Measurements from ENCODE around the gene STAT3. TPM values are rescaled to one million over a fixed set of nuclear protein-coding genes. Genes with fewer than 3 reads are reported as not detected.
"Not testable (repeated sequence)": the region's sequence is repeated elsewhere in the genome, so short reads cannot be mapped to it uniquely, and the experiment has no call there.

STAT3 gene
- total RNA-seq, 1 donor from 2014 or later = 80.0 TPM

DNA sequence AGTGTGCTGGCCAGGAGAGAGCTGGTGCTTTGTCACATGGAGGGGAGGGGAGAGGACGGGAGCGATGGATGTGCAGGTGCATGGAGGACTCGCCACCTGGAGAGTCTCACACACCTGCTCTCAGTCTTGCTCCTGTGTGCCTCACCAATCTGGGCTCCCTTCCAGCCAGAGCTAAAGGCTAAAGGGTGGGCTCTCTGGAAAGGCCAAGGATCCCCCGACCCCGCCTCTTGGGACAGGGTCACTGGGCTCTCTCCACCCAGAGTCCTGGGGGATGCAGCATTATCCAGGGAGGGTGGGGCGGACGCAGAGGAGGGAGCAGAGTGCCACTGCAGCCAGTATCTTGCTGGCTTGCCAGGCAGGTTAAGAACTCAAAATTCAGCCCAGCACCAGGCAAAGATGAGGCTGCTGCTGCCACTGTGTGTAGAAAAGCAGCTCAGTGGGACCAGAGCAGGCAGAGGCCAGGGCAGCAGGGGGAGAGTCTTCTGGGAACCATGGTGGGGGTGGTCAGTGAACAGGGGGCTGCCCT is 106.6 kb downstream of the STAT3 start:
- no peak for DNase-seq (ENCODE audit: low read depth in 2 of 2)

DNA sequence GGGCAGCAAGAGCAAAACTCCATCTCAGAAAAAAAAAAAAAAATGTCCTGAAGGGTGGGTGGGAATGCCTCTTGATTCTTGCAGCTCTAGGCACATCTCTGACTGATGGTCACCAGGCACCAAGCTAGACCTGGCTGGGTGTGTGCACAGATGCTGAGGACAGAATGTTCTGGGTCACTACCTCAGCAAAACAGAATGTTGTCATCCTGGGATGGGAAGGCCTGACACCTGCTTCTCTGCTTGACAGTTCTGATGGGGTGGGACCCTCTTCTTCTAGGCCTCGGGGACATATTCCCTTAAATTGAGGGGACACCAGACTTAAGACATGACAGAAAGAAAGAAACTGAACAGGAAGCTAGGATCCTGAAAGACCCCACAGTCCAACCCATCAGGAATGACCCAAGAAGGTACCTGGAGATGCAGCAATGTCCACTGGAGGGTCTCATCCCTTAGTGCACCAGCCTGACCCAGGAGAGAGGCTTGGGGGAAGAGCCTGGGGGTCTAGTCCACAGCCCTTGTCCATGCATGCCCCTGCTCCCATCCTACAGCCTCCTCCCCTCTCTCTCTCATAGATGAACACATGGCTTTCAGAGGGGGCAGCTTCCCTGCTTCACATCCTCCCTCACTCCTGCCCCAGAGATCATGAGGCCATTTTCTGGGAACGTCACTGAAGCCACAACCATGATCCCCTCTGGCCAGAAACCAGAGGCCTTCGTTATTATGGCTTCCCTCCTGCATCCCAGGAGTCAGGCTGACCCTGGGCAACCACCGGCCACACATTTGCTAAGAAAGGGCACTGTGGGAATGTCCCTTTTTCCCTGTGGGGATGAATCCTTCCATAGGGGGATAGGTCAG is 108.2 kb downstream of the STAT3 start:
- no peak for DNase-seq (ENCODE audit: low read depth in 2 of 2)

DNA sequence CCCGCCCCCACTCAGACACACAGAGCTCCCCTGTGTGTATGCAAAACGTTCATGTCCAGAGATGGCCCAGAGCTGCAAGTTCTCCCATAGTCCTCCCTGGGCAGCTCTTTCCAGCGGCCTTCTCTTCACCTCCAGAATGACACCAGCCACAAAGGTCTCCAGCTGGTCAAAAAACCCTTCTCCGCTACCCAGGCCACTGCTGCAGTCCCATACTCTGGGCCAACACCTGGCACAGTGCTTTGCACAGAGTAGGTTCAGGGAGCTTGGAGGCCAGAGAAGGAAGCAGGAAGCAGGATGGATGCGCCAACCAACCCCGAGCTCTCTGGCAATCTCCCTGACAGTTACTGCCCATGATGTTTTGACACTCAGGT is 110.9 kb downstream of the STAT3 start:
- peak in 1 of 2 donors; percentile 33 for DNase-seq (ENCODE audit: low read depth in 2 of 2)

DNA sequence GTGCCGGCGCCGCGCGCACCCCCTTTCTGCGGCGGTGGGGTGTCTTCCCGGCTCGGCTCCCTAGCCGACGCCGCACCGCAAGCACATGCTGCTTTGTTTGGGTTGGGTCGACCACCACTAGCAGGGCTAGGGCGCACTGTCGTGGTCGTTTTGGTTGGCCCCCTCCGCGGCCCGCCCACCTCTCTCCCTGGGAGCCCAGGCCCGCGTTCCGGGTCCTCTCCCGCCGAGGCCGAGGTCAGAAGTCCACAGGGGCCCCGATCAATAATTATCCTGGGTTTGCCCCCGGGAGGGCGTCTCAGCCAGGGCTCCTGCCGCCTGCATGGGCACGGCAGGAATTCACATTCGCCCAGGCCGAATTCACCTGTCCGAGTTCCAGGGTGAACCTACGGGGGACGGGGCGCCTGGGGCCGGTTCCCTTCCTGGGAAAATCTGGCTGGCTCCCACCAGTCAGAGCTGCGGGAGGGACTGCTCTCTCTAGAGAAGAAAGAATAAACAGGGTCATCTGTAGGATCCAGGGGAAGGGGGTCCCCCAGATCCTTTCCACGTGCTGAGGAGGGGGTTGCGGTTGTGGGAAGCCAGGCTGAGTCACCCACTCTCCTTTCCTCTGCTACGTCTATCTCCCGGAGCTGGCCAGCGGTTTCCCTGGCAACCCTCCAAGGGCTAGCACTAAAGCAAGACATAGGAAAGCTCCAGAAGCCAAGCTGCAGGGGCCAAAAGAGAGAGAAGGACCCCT is 111.5 kb downstream of the STAT3 start:
- DNase-seq (ENCODE audit: low read depth in 2 of 2) = peak; percentile 63 to 88

DNA sequence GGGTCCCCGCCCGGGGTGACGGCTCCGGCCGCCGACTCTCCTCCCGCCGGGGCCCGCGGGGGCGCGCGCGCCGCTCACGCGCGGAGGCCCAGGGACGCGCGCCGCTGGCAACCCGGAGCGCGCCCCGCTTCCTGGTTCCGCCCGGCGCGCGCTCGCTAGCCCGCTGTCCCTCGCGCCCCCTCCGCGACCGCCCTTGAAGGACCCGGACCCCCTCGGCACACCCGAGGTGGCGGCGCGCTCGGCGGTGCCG is 112.0 kb downstream of the STAT3 start, which contains the start of gene STAT5B:
STAT5B (minus strand) TSS at position 33 of the 250 bp plus-strand sequence. CDS start 44,264 bp downstream, outside the sequence.
- DNase-seq (ENCODE audit: low read depth in 2 of 2) = peak; percentile 71 to 82

DNA sequence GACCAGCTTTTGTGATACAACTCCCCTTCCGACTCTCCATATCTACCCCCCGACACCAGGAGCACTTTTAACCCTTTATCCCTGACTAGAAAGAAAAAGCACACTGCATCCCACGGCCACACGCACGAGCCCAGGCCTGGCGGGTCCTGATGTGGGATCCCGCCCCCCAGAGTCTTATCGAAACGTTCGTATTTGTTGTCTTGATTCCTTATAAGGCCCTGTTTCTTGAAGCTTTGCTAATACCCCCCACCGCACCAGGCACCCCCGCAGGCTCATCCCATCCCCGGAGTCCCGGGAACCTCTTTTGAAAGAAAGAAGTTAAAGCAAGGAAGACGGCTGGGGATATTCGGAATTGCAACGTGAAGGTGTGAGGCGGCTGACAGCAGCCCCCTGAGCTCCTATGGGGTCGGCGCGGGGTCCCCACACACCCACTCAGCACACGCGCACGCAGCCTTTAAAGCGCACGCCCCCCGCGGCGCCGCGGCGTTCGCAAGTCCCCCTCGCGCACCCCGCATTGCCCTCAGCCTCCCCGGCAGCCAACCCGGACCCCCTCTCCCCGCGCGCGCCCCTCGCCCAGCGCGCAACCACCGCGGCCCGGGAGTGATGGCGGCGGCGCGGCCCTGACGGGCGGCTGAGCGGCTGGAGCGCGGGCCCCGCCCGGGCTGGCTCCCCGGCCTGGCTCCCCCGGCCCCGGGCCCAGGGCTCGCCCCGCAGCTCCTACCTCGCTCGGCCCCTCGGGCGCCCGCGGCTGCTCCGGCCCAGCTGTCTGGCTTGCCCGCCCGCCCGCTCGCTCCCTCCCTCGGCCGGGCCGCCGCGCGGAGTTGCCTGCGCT is 112.5 kb downstream of the STAT3 start:
- DNase-seq (ENCODE audit: low read depth in 2 of 2) = peak; percentile 21 to 44

DNA sequence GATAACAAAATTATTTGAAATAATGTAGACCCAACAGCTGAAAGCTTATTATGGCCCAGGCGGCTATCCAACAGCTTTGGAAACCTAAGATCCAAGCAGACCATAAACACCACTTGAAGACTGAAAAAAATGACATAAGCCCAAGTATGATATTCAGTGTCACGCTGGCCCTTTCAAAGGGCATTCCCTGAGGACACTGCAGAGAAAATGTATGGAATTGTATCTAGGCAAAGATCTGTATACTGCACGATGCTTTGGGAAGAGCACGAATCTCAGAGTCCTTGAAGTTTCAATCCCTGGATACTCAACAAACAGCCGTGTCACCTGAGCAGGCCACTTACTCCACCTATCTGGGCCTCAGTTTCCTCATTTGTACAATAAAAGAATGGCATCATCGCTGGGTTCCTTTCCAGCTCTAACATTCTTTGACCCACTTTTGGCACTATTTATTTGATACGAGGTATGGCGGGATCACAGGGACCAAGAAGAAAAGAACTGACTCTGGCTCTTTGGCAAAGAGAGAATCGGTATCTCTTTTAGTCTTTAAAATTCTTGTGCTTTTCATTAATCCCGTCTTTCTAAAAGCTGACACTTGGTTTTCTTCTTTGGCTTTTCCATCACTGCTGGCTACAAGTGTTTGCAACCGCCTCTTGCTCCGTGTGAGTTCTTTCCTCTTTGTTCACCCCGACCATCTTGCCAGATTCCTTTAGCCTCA is 113.3 kb downstream of the STAT3 start:
- no peak for DNase-seq (ENCODE audit: low read depth in 2 of 2)

DNA sequence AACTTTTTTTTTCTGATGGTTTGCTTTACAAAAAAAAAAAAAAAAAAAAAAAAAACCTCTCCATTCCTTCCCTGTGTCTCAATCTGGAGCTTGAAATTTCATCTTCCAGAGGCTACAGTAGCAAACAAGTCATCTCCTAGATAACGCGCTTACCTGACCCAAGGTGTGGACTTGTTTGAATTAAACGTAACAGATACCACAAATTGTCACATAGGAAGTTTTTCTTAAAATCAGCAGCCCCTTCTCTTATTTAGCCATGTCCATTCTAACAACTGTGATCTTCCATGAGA is 114.0 kb downstream of the STAT3 start:
- DNase-seq (ENCODE audit: low read depth in 2 of 2) = no peak

DNA sequence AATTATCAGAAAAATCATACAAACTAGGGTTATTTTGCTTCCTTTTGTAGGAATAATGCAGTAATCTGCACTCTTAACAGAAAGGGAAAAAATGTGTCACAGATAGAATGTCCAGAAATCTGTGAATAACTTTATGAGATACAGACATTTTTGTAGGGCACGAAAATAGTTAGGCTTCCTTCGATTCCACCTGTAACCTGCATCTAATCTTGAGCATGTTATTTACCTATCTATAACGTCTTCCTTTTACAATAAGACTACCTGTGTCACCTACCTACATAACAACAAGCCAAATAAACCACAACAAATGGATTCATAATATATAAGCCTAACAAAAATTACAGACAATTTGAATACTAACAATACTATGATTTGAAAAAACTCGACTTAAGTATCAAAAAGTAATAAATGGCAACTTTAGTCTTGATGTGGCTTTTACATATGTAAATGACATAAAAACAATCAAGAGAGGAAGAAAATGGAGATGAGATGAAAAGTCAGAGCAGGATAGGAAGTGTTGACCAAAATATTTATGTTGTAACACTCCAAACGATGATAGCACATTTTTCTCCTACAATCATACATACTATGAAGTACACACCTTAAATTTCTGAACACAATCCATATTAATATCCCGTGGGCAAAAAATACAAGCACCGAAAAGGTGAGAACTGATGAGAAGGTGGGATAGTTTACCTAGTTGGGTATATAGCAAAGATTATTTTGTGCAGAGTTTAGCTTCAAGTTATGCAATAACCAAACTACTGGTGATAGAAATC is 114.6 kb downstream of the STAT3 start:
- DNase-seq (ENCODE audit: low read depth in 2 of 2) = no peak

DNA sequence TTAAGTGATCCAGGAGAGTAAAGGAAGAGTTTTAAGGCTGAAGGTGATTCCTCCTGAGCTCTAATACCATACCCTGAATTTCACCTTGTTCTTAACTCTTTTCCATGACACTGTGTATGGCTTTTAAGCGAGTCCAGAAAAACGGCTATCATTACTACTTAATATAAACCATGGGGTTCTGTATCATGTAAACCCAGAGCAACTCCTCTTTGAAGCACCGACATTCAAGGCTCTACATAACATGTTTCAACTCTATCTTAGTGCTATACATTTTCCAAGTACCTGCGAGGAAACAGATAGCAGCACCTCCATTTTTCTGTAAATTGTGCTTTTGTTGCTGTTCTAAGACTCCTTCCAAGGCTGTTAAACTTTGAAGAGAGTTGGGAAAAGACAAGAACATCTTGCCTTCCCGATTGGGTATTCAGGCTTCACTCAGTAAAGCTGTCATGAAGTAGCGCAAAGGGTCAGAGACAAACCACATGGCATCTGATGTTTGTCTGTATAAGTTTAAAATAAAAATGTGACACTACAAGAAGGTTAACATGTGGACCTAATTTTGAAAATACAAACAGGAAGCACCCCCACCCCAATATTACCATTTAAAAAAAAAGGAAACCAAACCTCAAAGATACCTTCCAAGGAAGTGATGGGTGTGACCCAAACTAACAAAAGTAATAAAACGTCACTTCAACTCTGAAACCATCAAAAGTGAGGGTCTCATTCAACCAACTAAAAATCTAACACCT is 115.9 kb downstream of the STAT3 start:
- no peak for DNase-seq (ENCODE audit: low read depth in 2 of 2)

DNA sequence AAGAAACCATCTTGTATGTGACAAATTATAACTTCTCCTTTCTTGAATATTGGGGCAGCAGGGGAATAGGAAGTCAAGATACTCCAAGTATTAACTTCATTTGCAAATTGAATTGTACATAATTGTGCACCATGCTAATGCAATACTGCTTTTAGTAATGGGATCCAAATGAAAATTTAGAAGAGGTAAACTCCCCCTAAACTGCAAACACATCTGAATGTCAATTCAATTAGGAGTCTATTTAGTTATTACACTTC is 116.5 kb downstream of the STAT3 start:
- no peak for DNase-seq (ENCODE audit: low read depth in 2 of 2)

DNA sequence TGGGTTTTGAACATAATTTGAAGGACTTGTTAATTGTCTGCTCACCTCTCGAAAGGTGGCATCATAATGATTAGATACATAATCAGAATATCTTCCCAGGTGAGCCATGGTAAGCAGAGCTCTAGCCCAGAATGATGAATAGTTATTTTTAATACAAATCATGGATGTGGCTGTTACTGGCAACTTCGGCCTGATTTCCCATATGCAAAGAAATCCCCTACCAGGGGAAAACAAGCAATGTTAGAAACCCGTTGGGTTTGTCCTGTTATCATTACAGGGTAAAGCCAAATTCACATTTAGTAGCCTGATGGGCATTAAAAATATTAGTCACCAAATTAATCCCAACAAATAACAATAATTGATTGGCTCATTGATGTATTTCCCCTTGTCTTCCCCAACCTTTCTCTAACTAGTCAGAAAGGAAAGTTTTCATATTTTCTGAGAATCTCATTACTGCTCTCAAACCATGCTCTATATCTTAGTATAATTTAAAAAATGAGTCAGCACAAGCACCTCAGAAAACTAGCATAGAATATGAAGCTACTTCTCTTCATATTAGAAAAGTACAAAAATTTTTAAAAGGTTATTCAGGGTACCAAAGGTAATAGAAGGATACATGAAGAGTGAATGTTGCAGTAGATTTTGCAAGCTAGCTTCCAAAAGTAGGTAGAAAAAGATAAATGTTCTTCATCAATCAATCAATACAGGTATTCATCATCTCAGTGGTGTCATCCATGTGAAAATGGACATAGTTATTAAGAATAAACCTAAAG is 117.0 kb downstream of the STAT3 start:
- DNase-seq (ENCODE audit: low read depth in 2 of 2) = no peak

DNA sequence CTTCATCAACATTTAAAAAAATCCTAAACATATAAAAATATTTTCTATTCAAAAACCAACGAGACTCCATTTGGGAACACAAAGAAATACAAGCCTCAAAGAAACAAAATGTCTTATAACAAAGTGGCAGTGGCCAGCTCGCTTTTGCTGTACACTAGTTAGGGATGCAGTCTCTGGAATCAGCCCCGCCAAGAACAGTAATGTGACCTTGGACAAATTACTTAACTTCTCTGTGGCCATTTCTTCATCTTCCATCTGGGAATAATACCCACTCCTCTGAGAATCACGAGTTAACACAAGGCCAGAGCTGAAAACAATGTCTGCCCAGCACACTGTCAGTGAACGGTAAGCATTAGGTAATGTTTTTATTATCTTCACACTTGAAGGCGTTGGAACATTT is 117.6 kb downstream of the STAT3 start:
- no peak for DNase-seq (ENCODE audit: low read depth in 2 of 2)

DNA sequence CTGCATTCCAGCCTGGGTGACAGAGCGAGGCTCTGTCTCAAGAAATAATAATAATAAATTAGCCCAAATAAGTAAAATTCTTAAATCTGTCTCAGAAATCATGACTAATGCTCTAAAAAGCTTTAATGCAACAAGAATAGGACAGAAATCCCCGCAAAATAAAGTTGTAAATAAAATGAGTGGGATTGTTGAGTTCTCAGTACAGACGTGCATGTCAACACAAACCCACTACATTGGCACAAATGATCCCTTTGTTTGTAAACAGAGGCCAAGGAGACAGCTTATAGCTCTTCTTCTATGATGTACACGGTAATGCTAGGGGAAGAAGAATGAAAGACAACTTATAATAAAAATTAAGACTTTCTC is 118.1 kb downstream of the STAT3 start:
- DNase-seq (ENCODE audit: low read depth in 2 of 2) = no peak

DNA sequence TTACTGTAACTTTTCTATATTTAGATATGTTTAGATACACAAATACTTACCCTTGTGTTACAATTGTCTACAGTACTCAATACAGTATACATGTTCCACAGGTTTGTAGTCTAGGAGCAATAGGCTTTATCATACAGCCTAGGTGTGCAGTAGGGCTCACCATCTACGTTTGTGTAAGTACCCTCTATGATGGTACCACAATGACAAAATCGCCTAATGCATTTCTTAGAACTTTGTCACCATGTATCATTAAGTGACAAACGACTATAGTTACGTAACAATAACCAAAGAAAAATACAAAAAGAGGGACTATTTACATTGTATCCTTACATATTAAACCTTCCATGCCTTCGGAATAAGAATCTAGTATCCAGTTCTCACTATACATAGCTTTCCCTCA is 120.0 kb downstream of the STAT3 start:
- DNase-seq (ENCODE audit: low read depth in 2 of 2) = no peak

DNA sequence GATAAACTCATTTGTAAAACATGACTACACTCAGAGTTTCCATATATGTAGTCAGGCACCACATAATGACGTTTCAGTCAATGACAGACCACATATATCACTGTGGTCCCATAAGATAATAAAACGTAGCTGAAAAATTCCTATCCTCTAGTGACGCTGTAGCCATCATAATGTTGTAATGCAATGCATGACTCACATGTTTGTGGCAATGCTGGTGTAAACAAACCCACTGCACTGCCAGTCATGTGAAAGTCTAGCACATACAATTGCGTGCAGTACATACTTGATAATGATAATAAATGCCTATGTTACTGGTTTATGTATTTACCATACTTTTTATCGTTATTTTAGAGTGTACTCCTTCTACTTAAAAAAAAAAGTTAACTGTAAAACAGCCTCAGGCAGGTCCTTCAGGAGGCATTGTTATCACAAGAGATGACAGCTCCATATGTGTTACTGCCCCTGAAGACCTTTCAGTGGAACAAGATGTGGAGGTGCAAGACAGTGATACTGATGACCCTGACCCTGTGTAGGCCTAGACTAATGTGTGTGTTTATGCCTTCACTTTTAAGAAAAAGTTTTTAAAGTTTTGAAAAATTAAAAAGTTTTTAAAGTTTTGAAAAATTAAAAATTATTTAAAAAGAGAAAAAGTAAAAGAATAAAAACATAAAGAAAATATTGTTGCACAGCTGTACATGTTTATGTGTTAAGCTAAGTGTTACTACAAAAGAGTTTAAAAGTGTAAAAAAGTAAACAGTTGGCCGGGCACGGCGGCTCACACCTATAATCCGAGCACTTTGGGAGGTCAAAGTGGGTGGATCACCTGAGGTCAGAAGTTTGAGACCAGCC is 121.1 kb downstream of the STAT3 start:
- peak; percentile 56 to 80 for DNase-seq (ENCODE audit: low read depth in 2 of 2)

DNA sequence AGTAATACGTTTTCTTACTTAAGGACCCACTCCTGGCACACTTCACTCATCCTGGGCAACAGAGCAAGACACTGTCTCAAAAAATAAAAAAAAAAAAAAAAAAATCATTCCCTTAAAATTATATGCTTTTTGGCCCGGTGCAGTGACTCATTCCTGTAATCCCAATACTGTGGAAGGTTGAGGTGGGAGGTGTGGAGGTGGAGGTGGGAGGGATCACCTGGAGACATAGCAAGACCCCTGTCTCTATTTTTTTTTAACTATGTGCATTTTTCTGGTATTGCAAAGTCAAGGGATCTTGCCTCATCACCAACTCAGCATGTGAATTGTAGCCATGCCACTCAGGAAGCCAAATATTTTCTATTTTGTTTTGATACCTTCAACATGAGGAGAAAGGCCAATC is 121.8 kb downstream of the STAT3 start:
- DNase-seq (ENCODE audit: low read depth in 2 of 2) = no peak

DNA sequence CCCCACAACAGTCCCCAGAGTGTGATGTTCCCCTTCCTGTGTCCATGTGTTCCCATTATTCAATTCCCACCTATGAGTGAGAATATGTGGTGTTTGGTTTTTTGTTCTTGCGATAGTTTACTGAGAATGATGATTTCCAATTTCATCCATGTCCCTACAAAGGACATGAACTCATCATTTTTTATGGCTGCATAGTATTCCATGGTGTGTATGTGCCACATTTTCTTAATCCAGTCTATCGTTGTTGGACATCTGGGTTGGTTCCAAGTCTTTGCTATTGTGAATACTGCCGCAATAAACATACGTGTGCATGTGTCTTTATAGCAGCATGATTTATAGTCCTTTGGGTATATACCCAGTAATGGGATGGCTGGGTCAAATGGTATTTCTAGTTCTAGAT is 123.9 kb downstream of the STAT3 start:
- not testable (repeated sequence) for DNase-seq (ENCODE audit: low read depth in 2 of 2)
